ENCODE data around the gene KCNJ6.
"Not testable (repeated sequence)": the region's sequence is repeated elsewhere in the genome, so short reads cannot be mapped to it uniquely, and the experiment has no call there.

KCNJ6 gene

GRCh38 chr21:37921091-37921490 lies 4.8 kb upstream of the KCNJ6 start:
- in situ Hi-C loops (cut with MboI; ENCODE audit: low sequenced_read_pairs) = no loop called here
- Histone ChIP-seq H3K36me3 (replicated peaks) (no peaks in the 10 kb centered on the region), H3K9me3 (no peaks in the 10 kb centered on the region), H3K4me3 (no peak overlapping the region), H3K4me1 (no peaks in the 10 kb centered on the region), H3K27me3 (ENCODE audit: low read depth) (no peaks in the 10 kb centered on the region)
- DNase-seq (ENCODE audit: low spot score in 2 of 2) = no peak

GRCh38 chr21:37920302-37920701 lies 4.0 kb upstream of the KCNJ6 start:
- H3K36me3 ChIP-seq (replicated peaks); DNase-seq (ENCODE audit: low spot score in 2 of 2); H3K27me3 ChIP-seq (ENCODE audit: low read depth); H3K4me1 ChIP-seq; in situ Hi-C loops (cut with MboI; ENCODE audit: low sequenced_read_pairs); H3K4me3 ChIP-seq; H3K9me3 ChIP-seq: not testable (repeated sequence)

GRCh38 chr21:37917612-37918011 lies 1.4 kb upstream of the KCNJ6 start:
- Histone ChIP-seq H3K4me1 (no peaks in the 10 kb centered on the region), H3K9me3 (no peaks in the 10 kb centered on the region; the same call in 1 of the 2 replicates), H3K36me3 (replicated peaks) (no peaks in the 10 kb centered on the region), H3K4me3 (no peak overlapping the region), H3K27me3 (ENCODE audit: low read depth) (no peaks in the 10 kb centered on the region)
- in situ Hi-C loops (cut with MboI; ENCODE audit: low sequenced_read_pairs) = no loop called here
- DNase-seq (ENCODE audit: low spot score in 2 of 2) = no peak

- H3K36me3 ChIP-seq (replicated peaks) = no peaks in the 10 kb centered on the region
- no peaks in the 10 kb centered on the region; the same call in none of the 2 replicates for H3K9me3 ChIP-seq
- no peak for DNase-seq (ENCODE audit: low spot score in 2 of 2)
- H3K27me3 ChIP-seq (ENCODE audit: low read depth) = no peaks in the 10 kb centered on the region
- no peaks in the 10 kb centered on the region for H3K4me1 ChIP-seq
- H3K4me3 ChIP-seq = no peak overlapping the region
- in situ Hi-C loops (cut with MboI; ENCODE audit: low sequenced_read_pairs) = no loop called here
These were observed 332 bp downstream of the KCNJ6 start for GRCh38 chr21:37915941-37916309.

GRCh38 chr21:37915497-37915911 lies 753 bp downstream of the KCNJ6 start:
- no peaks in the 10 kb centered on the region for H3K4me1 ChIP-seq
- in situ Hi-C loops (cut with MboI; ENCODE audit: low sequenced_read_pairs) = no loop called here
- no peak overlapping the region for H3K4me3 ChIP-seq
- no peaks in the 10 kb centered on the region for H3K36me3 ChIP-seq (replicated peaks)
- no peaks in the 10 kb centered on the region; the same call in none of the 2 replicates for H3K9me3 ChIP-seq
- DNase-seq (ENCODE audit: low spot score in 2 of 2) = no peak
- H3K27me3 ChIP-seq (ENCODE audit: low read depth) = no peaks in the 10 kb centered on the region

GRCh38 chr21:37912616-37913015 lies 3.6 kb downstream of the KCNJ6 start:
- H3K27me3 ChIP-seq (ENCODE audit: low read depth) = no peaks in the 10 kb centered on the region
- no peak overlapping the region for H3K4me3 ChIP-seq
- H3K9me3 ChIP-seq = no peaks in the 10 kb centered on the region; the same call in none of the 2 replicates
- H3K4me1 ChIP-seq = no peaks in the 10 kb centered on the region
- in situ Hi-C loops (cut with MboI; ENCODE audit: low sequenced_read_pairs) = no loop called here
- H3K36me3 ChIP-seq (replicated peaks) = no peaks in the 10 kb centered on the region
- DNase-seq (ENCODE audit: low spot score in 2 of 2) = no peak

- Histone ChIP-seq H3K4me1 (no peaks in the 10 kb centered on the region), H3K27me3 (ENCODE audit: low read depth) (no peaks in the 10 kb centered on the region), H3K4me3 (no peak overlapping the region), H3K36me3 (replicated peaks) (no peaks in the 10 kb centered on the region), H3K9me3 (no peaks in the 10 kb centered on the region; the same call in none of the 2 replicates)
- in situ Hi-C loops (cut with MboI; ENCODE audit: low sequenced_read_pairs) = no loop called here
- no peak for DNase-seq (ENCODE audit: low spot score in 2 of 2)
These were observed 6.3 kb downstream of the KCNJ6 start for GRCh38 chr21:37909936-37910335.

GRCh38 chr21:37908691-37909090 lies 7.6 kb downstream of the KCNJ6 start:
- in situ Hi-C loops (cut with MboI; ENCODE audit: low sequenced_read_pairs) = no loop called here
- Histone ChIP-seq H3K4me3 (no peak overlapping the region), H3K36me3 (replicated peaks) (no peaks in the 10 kb centered on the region), H3K9me3 (no peaks in the 10 kb centered on the region; the same call in none of the 2 replicates), H3K4me1 (no peaks in the 10 kb centered on the region), H3K27me3 (ENCODE audit: low read depth) (no peaks in the 10 kb centered on the region)
- DNase-seq (ENCODE audit: low spot score in 2 of 2) = no peak

- H3K36me3 ChIP-seq (replicated peaks) = no peaks in the 10 kb centered on the region
- in situ Hi-C loops (cut with MboI; ENCODE audit: low sequenced_read_pairs) = no loop called here
- no peaks in the 10 kb centered on the region; the same call in 1 of the 2 replicates for H3K9me3 ChIP-seq
- H3K4me1 ChIP-seq = no peaks in the 10 kb centered on the region
- no peak overlapping the region for H3K4me3 ChIP-seq
- H3K27me3 ChIP-seq (ENCODE audit: low read depth) = no peaks in the 10 kb centered on the region
- no peak for DNase-seq (ENCODE audit: low spot score in 2 of 2)
These were observed 9.2 kb downstream of the KCNJ6 start for GRCh38 chr21:37907076-37907475.

GRCh38 chr21:37905291-37905690 lies 11.0 kb downstream of the KCNJ6 start:
- no peak overlapping the region for H3K4me3 ChIP-seq
- in situ Hi-C loops (cut with MboI; ENCODE audit: low sequenced_read_pairs) = no loop called here
- no peaks in the 10 kb centered on the region for H3K4me1 ChIP-seq
- no peak for DNase-seq (ENCODE audit: low spot score in 2 of 2)
- no peaks in the 10 kb centered on the region for H3K9me3 ChIP-seq
- no peaks in the 10 kb centered on the region for H3K27me3 ChIP-seq (ENCODE audit: low read depth)
- H3K36me3 ChIP-seq (replicated peaks) = no peaks in the 10 kb centered on the region

GRCh38 chr21:37904856-37905255 lies 11.4 kb downstream of the KCNJ6 start:
- DNase-seq (ENCODE audit: low spot score in 2 of 2) = no peak
- Histone ChIP-seq H3K4me1 (no peaks in the 10 kb centered on the region), H3K27me3 (ENCODE audit: low read depth) (no peaks in the 10 kb centered on the region), H3K4me3 (no peak overlapping the region), H3K9me3 (no peaks in the 10 kb centered on the region), H3K36me3 (replicated peaks) (no peaks in the 10 kb centered on the region)
- in situ Hi-C loops (cut with MboI; ENCODE audit: low sequenced_read_pairs) = no loop called here

GRCh38 chr21:37903396-37903795 lies 12.9 kb downstream of the KCNJ6 start:
- in situ Hi-C loops (cut with MboI; ENCODE audit: low sequenced_read_pairs) = no loop called here
- no peaks in the 10 kb centered on the region for H3K4me1 ChIP-seq

GRCh38 chr21:37899146-37899545 lies 17.1 kb downstream of the KCNJ6 start:
- no peaks in the 10 kb centered on the region for H3K36me3 ChIP-seq (replicated peaks)
- no peaks in the 10 kb centered on the region for H3K27me3 ChIP-seq (ENCODE audit: low read depth)
- no peaks in the 10 kb centered on the region for H3K4me1 ChIP-seq
- H3K9me3 ChIP-seq = peaks cover 3% of the 10 kb centered on the region; the same call in 1 of the 2 replicates
- no peak for DNase-seq (ENCODE audit: low spot score in 2 of 2)
- no peak overlapping the region for H3K4me3 ChIP-seq
- in situ Hi-C loops (cut with MboI; ENCODE audit: low sequenced_read_pairs) = no loop called here

More at GRCh38 chr21:37903396-37903795, 12.9 kb downstream of the KCNJ6 start:
- Histone ChIP-seq H3K36me3 (replicated peaks) (no peaks in the 10 kb centered on the region), H3K27me3 (ENCODE audit: low read depth) (no peaks in the 10 kb centered on the region), H3K4me3 (no peak overlapping the region), H3K9me3 (no peaks in the 10 kb centered on the region; the same call in 1 of the 2 replicates)
- DNase-seq (ENCODE audit: low spot score in 2 of 2) = no peak

- Histone ChIP-seq H3K36me3 (replicated peaks) (no peaks in the 10 kb centered on the region), H3K27me3 (ENCODE audit: low read depth) (no peaks in the 10 kb centered on the region), H3K9me3 (peaks cover 3% of the 10 kb centered on the region; the same call in 1 of the 2 replicates), H3K4me1 (no peaks in the 10 kb centered on the region), H3K4me3 (no peak overlapping the region)
- DNase-seq (ENCODE audit: low spot score in 2 of 2) = no peak
- in situ Hi-C loops (cut with MboI; ENCODE audit: low sequenced_read_pairs) = no loop called here
These were observed 19.5 kb downstream of the KCNJ6 start for GRCh38 chr21:37896788-37897187.

- in situ Hi-C loops (cut with MboI; ENCODE audit: low sequenced_read_pairs) = no loop called here
- no peaks in the 10 kb centered on the region for H3K27me3 ChIP-seq (ENCODE audit: low read depth)
- H3K9me3 ChIP-seq = no peaks in the 10 kb centered on the region
- no peaks in the 10 kb centered on the region for H3K4me1 ChIP-seq
- DNase-seq (ENCODE audit: low spot score in 2 of 2) = no peak
- H3K36me3 ChIP-seq (replicated peaks) = no peaks in the 10 kb centered on the region
- no peak overlapping the region for H3K4me3 ChIP-seq
These were observed 24.3 kb downstream of the KCNJ6 start for GRCh38 chr21:37891972-37892371.

Measured in HAP-1 (cell line).